ENCODE data around the gene PEX3. TPM values are rescaled to one million over a fixed set of nuclear protein-coding genes. Genes with fewer than 3 reads are reported as not detected.
A peak's percentile ranks its signal among the peaks of the same experiment; 100 is the strongest.

Gene PEX3
- total RNA-seq, 1 donor from 2014 or later: 12.8 TPM

- no peaks in the 10 kb centered on the region for H3K36me3 Mint-ChIP-seq
- DNase-seq (ENCODE audit: extremely low spot score, unreplicated experiment): no peak
- peaks cover 14% of the 10 kb centered on the region for H3K27me3 Mint-ChIP-seq
- peaks cover 10% of the 10 kb centered on the region for H3K4me1 Mint-ChIP-seq (ENCODE audit: unreplicated experiment)
- TF ChIP-seq, protein P1, sequence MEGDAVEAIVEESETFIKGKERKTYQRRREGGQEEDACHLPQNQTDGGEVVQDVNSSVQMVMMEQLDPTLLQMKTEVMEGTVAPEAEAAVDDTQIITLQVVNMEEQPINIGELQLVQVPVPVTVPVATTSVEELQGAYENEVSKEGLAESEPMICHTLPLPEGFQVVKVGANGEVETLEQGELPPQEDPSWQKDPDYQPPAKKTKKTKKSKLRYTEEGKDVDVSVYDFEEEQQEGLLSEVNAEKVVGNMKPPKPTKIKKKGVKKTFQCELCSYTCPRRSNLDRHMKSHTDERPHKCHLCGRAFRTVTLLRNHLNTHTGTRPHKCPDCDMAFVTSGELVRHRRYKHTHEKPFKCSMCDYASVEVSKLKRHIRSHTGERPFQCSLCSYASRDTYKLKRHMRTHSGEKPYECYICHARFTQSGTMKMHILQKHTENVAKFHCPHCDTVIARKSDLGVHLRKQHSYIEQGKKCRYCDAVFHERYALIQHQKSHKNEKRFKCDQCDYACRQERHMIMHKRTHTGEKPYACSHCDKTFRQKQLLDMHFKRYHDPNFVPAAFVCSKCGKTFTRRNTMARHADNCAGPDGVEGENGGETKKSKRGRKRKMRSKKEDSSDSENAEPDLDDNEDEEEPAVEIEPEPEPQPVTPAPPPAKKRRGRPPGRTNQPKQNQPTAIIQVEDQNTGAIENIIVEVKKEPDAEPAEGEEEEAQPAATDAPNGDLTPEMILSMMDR (conservative IDR thresholded peaks at IDR 0.05): no peak
- no peaks in the 10 kb centered on the region for H3K9me3 Mint-ChIP-seq
- peak overlapping the region; percentile 82 for H3K27ac Mint-ChIP-seq
- peak overlapping the region; percentile 51 for H3K4me3 Mint-ChIP-seq
Observed at GRCh38 chr6:143535189-143535614, 84.6 kb downstream of the PEX3 start.

GRCh38 chr6:143536461-143536865, 85.9 kb downstream of the PEX3 start:
- peak overlapping the region; percentile 87 for H3K4me3 Mint-ChIP-seq
- TF ChIP-seq, protein P1 (conservative IDR thresholded peaks at IDR 0.05): no peak

DNA sequence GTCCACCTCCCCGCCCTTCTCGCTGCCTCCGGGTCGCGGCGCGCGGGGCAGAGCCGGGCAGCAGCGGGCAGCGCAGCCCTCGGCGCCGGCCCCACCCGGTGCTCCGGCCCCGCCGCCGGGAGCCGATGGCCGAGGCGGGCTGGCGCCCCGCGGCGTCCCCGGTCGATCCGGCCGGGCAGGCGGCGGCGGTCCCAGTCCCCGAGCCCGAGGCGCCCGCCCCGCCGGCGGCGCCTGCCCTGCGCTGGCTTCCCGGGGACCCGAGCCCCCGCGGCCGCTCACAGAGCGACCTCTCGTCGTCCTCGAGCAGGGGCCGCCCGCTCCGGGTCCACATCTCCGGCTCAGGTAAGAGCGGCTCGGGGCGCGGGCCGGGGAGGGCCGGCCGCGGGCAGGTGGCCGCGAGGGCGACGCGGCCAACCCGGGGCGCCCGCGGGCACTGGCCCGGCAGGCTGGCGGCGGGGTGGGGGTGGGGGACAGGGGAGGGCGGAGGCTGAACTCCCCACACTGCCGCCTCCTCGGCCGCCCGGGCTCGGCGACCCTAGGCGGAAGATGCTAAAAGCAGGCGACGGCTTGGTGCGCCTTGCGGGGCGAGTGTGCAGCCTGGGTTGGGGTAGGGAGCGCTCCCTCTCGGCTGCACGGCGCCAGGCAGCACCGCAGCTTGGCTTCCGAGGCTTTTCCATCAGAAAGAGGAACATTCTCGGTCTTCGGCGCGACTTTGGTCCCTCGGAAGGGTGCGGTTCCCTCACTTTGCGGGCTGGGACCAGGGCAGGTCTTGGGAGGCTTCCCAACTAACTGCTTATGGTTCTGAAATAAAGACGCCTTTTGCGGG, 86.5 kb downstream of the PEX3 start:
- H3K27ac Mint-ChIP-seq: peak overlapping the region; percentile 64
- H3K36me3 Mint-ChIP-seq: no peaks in the 10 kb centered on the region
- peaks cover 10% of the 10 kb centered on the region for H3K4me1 Mint-ChIP-seq (ENCODE audit: unreplicated experiment)
- no peaks in the 10 kb centered on the region for H3K9me3 Mint-ChIP-seq
- peak; percentile 75 for DNase-seq (ENCODE audit: extremely low spot score, unreplicated experiment)
- TF ChIP-seq, protein P1 (conservative IDR thresholded peaks at IDR 0.05): peak; percentile 56
- peaks cover 14% of the 10 kb centered on the region for H3K27me3 Mint-ChIP-seq
- peak overlapping the region; percentile 87 for H3K4me3 Mint-ChIP-seq

More at GRCh38 chr6:143536461-143536865, 85.9 kb downstream of the PEX3 start:
- H3K4me1 Mint-ChIP-seq (ENCODE audit: unreplicated experiment): peaks cover 10% of the 10 kb centered on the region
- no peaks in the 10 kb centered on the region for H3K36me3 Mint-ChIP-seq
- H3K9me3 Mint-ChIP-seq: no peaks in the 10 kb centered on the region
- H3K27me3 Mint-ChIP-seq: peaks cover 14% of the 10 kb centered on the region
- peak overlapping the region; percentile 82 for H3K27ac Mint-ChIP-seq
- peak; percentile 74 for DNase-seq (ENCODE audit: extremely low spot score, unreplicated experiment)

GRCh38 chr6:143538374-143538773, 87.8 kb downstream of the PEX3 start:
- no peaks in the 10 kb centered on the region for H3K36me3 Mint-ChIP-seq
- TF ChIP-seq, protein P1 (conservative IDR thresholded peaks at IDR 0.05): no peak
- DNase-seq (ENCODE audit: extremely low spot score, unreplicated experiment): no peak

GRCh38 chr6:143539106-143539505, 88.5 kb downstream of the PEX3 start:
- no peak for DNase-seq (ENCODE audit: extremely low spot score, unreplicated experiment)
- TF ChIP-seq, protein P1 (conservative IDR thresholded peaks at IDR 0.05): no peak
- Mint-ChIP-seq H3K27me3 (peaks cover 14% of the 10 kb centered on the region), H3K4me3 (peak overlapping the region; percentile 87), H3K4me1 (ENCODE audit: unreplicated experiment) (peaks cover 10% of the 10 kb centered on the region), H3K27ac (no peak overlapping the region), H3K36me3 (no peaks in the 10 kb centered on the region), H3K9me3 (no peaks in the 10 kb centered on the region)

More at GRCh38 chr6:143538374-143538773, 87.8 kb downstream of the PEX3 start:
- Mint-ChIP-seq H3K9me3 (no peaks in the 10 kb centered on the region), H3K27ac (peak overlapping the region; percentile 58), H3K4me1 (ENCODE audit: unreplicated experiment) (peaks cover 10% of the 10 kb centered on the region), H3K27me3 (peaks cover 14% of the 10 kb centered on the region), H3K4me3 (peak overlapping the region; percentile 87)
